ENCODE measurements around the gene DCAF11. TPM values are rescaled to one million over a fixed set of nuclear protein-coding genes. Genes with fewer than 3 reads are reported as not detected.
A peak's percentile ranks its signal among the peaks of the same experiment; 100 is the strongest.

DCAF11 gene
- total and polyA plus RNA-seq, 2 of the 8 experiments (the other 6 are each of a cell fraction or from before 2014, with no cell fraction given) = 60.4 to 63.6 TPM

- CTCF ChIA-PET (ENCODE audit: partially characterized antibody) = interaction anchor here (0.9 to 2.8 kb wide), 5 partner anchors 9 to 241 kb away, joined by 3 to 10 read pairs (median 3); partner anchors contain the start of genes DCAF11 and NRL
- peaks cover 0 to 20% of the 10 kb centered on the region in 2 experiments; a peak in 2 of 4 replicates for H3K79me2 ChIP-seq (ENCODE audit: control insufficient read depth in 1 of 2, insufficient read depth in 2 of 2, low read length in 2 of 2)
- H3K36me3 ChIP-seq (ENCODE audit: control insufficient read depth in 2 of 4, insufficient read depth in 4 of 4, low read length in 3 of 4) = peaks cover 8 to 33% (median 16%) of the 10 kb centered on the region in 4 experiments; a peak in 6 of 8 replicates
- no peak; a peak in 1 of 4 replicates for TF ChIP-seq HDAC2 (IDR thresholded peaks at IDR 0.05; ENCODE audit: borderline replicate concordance in 1 of 2, low read depth in 2 of 2, low read length in 2 of 2)
- TF ChIP-seq CTBP2 (IDR thresholded peaks at IDR 0.05; ENCODE audit: borderline replicate concordance, insufficient read depth, insufficient read length, low read length) = no peak
- no peak for TF ChIP-seq SIRT6 (IDR thresholded peaks at IDR 0.05; ENCODE audit: low read length)
- peak; percentile 52 for TF ChIP-seq MAX (IDR thresholded peaks at IDR 0.05)
- TF ChIP-seq TBP (IDR thresholded peaks at IDR 0.05; ENCODE audit: low read depth, low read length) = peak; percentile 89
- TF ChIP-seq USF2 (IDR thresholded peaks at IDR 0.05; ENCODE audit: low read length) = peak; percentile 76
- TF ChIP-seq CBX5 (IDR thresholded peaks at IDR 0.05; ENCODE audit: low read depth, low read length) = no peak
- TF ChIP-seq NRF1 (IDR thresholded peaks at IDR 0.05; ENCODE audit: low read depth, low read length) = peak; percentile 36; the same call in 1 of the 2 replicates
- TF ChIP-seq BRCA1 (IDR thresholded peaks at IDR 0.05; ENCODE audit: low read depth, low read length) = no peak
These were observed 26.7 kb downstream of the DCAF11 start, which contains the start of gene EMC9 for GRCh38 chr14:24141097-24141880. Gene EMC9, minus strand, starts transcription at chr14:24141591. Its CDS starts 287 bp downstream, at chr14:24141304.

More at GRCh38 chr14:24141097-24141880, 26.7 kb downstream of the DCAF11 start, which contains the start of gene EMC9:
- Histone ChIP-seq H3K14ac (ENCODE audit: insufficient read length) (no peak within 1 kb of the TSS), H3K4ac (replicated peaks; ENCODE audit: insufficient read length, low read depth, low read length) (peak within 1 kb of the TSS; percentile 76), H2BK12ac (ENCODE audit: low read depth, low read length) (peak within 1 kb of the TSS; percentile 91), H4K8ac (ENCODE audit: extremely low read depth, insufficient read depth, low read length) (peak within 1 kb of the TSS; percentile 85), H3K79me1 (ENCODE audit: low read depth, low read length) (peaks cover 7% of the 10 kb centered on the region; the same call in 1 of the 2 replicates), H2BK5ac (ENCODE audit: low read depth, low read length) (peak within 1 kb of the TSS; percentile 98), H3K4me1 (replicated peaks in 1 of 4; ENCODE audit: control insufficient read depth in 3 of 4, insufficient read depth in 4 of 4, low read length in 3 of 4) (peaks cover 4 to 13% (median 7%) of the 10 kb centered on the region in 4 experiments; a peak in 6 of 7 replicates), H3K27ac (ENCODE audit: low read depth, low read length) (peak within 1 kb of the TSS; percentile 92), H2BK20ac (ENCODE audit: low read length) (no peak within 1 kb of the TSS), H3K9ac (replicated peaks in 1 of 4; ENCODE audit: extremely low read depth in 1 of 4, low read depth in 3 of 4, low read length in 3 of 4) (peak within 1 kb of the TSS; percentile 83 to 96 (median 92)), H2AFZ (ENCODE audit: low read length) (peak within 1 kb of the TSS; percentile 37; the same call in 1 of the 2 replicates), H3K9me3 (ENCODE audit: insufficient read depth in 2 of 2, low read depth in 1 of 2, low read length in 1 of 2) (no peaks in the 10 kb centered on the region), H4K20me1 (replicated peaks in 1 of 2; ENCODE audit: control insufficient read depth in 1 of 2, insufficient read depth in 2 of 2, low read length in 2 of 2) (peaks cover 0 to 1% of the 10 kb centered on the region in 2 experiments), H4K5ac (ENCODE audit: insufficient read length, low read depth, low read length) (peak within 1 kb of the TSS; percentile 94), H3K27me3 (replicated peaks in 1 of 4; ENCODE audit: control insufficient read depth in 3 of 4, extremely low read depth in 1 of 4, insufficient read depth in 3 of 4, low read length in 3 of 4) (no peaks in the 10 kb centered on the region), H3K23me2 (ENCODE audit: low read depth, low read length) (peaks cover 5% of the 10 kb centered on the region; the same call in 1 of the 2 replicates), H2BK15ac (ENCODE audit: low read length) (peak within 1 kb of the TSS; percentile 89), H3K23ac (ENCODE audit: insufficient read length) (no peak within 1 kb of the TSS), H3K4me3 (ENCODE audit: extremely low read depth in 1 of 4, insufficient read depth in 2 of 4, low read depth in 3 of 4, low read length in 4 of 4) (peak within 1 kb of the TSS; percentile 79 to 99 (median 94)), H3K4me2 (ENCODE audit: insufficient read depth in 1 of 2, low read depth in 2 of 2, low read length in 2 of 2) (peak within 1 kb of the TSS; percentile 53 to 90), H3K18ac (ENCODE audit: extremely low read depth, low read length) (peak within 1 kb of the TSS; percentile 97), H2BK120ac (replicated peaks; ENCODE audit: low read depth, low read length) (no peak within 1 kb of the TSS), H4K91ac (replicated peaks; ENCODE audit: insufficient read length, low read length) (peak within 1 kb of the TSS; percentile 96), H3K56ac (replicated peaks; ENCODE audit: insufficient read length, low read depth, low read length) (peak within 1 kb of the TSS; percentile 88), H2AK5ac (ENCODE audit: low read depth, low read length) (peak within 1 kb of the TSS; percentile 68; the same call in 1 of the 2 replicates)
- WGBS, 2 experiments (ENCODE audit: extremely low coverage in 1 of 2, insufficient coverage in 1 of 2, insufficient read length in 1 of 2, insufficient replicate concordance in 2 of 2, low coverage in 1 of 2, low lambda C conversion rate in 2 of 2, missing lambda C conversion rate in 1 of 2) = 1% methylated on average over 44 of the region's 65 CpGs; no CpG with 5 or more reads in 1 of the 2 experiments
- FAIRE-seq = no peak
- peak; percentile 98 to 100 for DNase-seq (ENCODE audit: low read depth in 1 of 2, low spot score in 2 of 2)
- POLR2A ChIA-PET (ENCODE audit: partially characterized antibody) = interaction anchor here (0.7 to 10.5 kb wide), 22 partner anchors 9 to 290 kb away, joined by 3 to 118 read pairs (median 4); partner anchors contain the start of genes CARMIL3, CHMP4A, DCAF11 and FITM1

Measured in H1 (cell line).